ENCODE results near the gene ADAMTS17. TPM values are rescaled to one million over a fixed set of nuclear protein-coding genes. Genes with fewer than 3 reads are reported as not detected.
A peak's percentile ranks its signal among the peaks of the same experiment; 100 is the strongest.

ADAMTS17 gene
- total RNA-seq, 4 donors from 2014 or later, result 4.5 to 11.4 (median 6.6) TPM

DNA sequence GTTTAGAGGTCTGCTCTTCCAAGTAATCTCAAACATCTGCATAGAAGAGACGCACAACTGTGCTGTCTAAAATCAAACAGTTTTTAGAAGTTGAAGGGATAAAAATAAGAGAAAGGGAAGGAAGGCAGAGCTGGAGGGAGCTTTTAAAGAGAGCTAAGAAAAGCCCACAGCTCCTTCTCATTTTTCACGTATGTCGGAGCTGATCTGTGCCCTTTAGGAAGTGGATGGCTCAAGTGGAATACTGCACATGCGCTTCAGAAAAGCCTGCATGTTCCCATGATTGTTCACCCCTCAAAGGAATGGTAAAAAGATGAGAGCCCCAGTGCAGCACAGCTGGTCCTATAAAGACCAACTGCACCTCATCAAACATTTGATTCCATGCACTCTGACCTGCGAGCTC is 207.2 kb downstream of the ADAMTS17 start:
- no peak overlapping the region for H3K4me3 ChIP-seq
- H3K27me3 ChIP-seq, result no peaks in the 10 kb centered on the region
- intact Hi-C loops (cut with DNase I), result no loop called here
- TF ChIP-seq POLR2A (IDR thresholded peaks at IDR 0.05), result no peak
- TF ChIP-seq, protein P1, sequence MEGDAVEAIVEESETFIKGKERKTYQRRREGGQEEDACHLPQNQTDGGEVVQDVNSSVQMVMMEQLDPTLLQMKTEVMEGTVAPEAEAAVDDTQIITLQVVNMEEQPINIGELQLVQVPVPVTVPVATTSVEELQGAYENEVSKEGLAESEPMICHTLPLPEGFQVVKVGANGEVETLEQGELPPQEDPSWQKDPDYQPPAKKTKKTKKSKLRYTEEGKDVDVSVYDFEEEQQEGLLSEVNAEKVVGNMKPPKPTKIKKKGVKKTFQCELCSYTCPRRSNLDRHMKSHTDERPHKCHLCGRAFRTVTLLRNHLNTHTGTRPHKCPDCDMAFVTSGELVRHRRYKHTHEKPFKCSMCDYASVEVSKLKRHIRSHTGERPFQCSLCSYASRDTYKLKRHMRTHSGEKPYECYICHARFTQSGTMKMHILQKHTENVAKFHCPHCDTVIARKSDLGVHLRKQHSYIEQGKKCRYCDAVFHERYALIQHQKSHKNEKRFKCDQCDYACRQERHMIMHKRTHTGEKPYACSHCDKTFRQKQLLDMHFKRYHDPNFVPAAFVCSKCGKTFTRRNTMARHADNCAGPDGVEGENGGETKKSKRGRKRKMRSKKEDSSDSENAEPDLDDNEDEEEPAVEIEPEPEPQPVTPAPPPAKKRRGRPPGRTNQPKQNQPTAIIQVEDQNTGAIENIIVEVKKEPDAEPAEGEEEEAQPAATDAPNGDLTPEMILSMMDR (IDR thresholded peaks at IDR 0.05), result no peak
- H3K36me3 ChIP-seq, result no peaks in the 10 kb centered on the region
- no peak overlapping the region for H3K27ac ChIP-seq
- no peak for DNase-seq
- H3K4me1 ChIP-seq, result no peaks in the 10 kb centered on the region
- 62 to 77% methylated on average over 5 of the region's 5 CpGs for WGBS, 2 donors
- no peaks in the 10 kb centered on the region for H3K9me3 ChIP-seq

DNA sequence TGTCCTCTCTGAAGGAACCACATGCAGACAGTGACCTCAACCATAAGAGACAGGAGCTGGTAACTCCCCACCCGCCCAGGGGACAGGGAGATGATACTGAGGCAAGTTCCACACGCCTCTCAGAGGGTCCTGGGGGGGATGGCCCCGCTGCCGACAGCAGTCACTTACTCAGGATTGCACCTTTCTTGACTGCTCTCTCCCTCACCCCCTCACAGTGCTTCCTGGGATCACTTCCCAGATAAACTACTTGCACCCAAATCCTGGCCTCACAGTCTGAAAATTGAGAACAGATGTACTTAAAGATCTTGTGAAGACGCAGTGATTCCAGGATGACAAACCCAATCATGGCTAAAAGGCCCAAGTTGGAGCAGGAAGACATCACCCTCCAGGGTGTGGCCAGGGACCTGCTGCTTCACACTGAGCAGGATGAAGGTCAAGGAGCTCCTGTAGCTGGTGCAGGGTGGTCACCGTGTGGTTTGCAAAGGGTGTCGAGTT is 207.6 kb downstream of the ADAMTS17 start:
- WGBS, 2 donors, result 47 to 84% methylated on average over 2 to 7 of the region's 7 CpGs
- Histone ChIP-seq H3K36me3 (no peaks in the 10 kb centered on the region), H3K4me1 (no peaks in the 10 kb centered on the region), H3K4me3 (no peak overlapping the region), H3K27me3 (no peaks in the 10 kb centered on the region), H3K27ac (no peak overlapping the region), H3K9me3 (no peaks in the 10 kb centered on the region)
- no peak for TF ChIP-seq POLR2A (IDR thresholded peaks at IDR 0.05)
- TF ChIP-seq, protein P1 (IDR thresholded peaks at IDR 0.05), result no peak
- intact Hi-C loops (cut with DNase I), result no loop called here
- no peak for DNase-seq

DNA sequence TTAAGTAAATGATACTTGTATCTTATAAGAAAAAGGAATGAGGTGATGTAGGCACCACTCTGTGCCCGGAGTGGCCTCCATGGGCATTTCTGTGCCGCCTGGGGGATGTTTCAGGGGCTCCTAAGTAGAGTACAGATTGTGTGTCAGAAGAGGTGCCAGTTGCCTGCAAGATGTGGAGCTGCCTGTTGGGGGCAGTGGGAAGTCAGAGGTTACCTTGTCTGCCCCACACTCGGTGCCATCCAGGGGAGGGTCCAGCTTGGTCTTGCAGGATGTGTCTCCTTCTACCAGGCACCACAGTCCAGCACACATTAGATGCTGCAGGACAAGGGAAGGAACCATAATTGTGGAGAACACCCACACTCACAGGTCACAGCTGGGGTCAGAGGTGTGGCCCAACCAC is 208.8 kb downstream of the ADAMTS17 start:
- Histone ChIP-seq H3K4me1 (no peaks in the 10 kb centered on the region), H3K36me3 (no peaks in the 10 kb centered on the region), H3K4me3 (no peak overlapping the region), H3K9me3 (no peaks in the 10 kb centered on the region), H3K27me3 (no peaks in the 10 kb centered on the region), H3K27ac (no peak overlapping the region)
- 73 to 85% methylated on average over 3 of the region's 3 CpGs for WGBS, 2 donors
- intact Hi-C loops (cut with DNase I), result no loop called here
- DNase-seq, result no peak
- TF ChIP-seq, protein P1 (IDR thresholded peaks at IDR 0.05), result no peak
- TF ChIP-seq POLR2A (IDR thresholded peaks at IDR 0.05), result no peak

DNA sequence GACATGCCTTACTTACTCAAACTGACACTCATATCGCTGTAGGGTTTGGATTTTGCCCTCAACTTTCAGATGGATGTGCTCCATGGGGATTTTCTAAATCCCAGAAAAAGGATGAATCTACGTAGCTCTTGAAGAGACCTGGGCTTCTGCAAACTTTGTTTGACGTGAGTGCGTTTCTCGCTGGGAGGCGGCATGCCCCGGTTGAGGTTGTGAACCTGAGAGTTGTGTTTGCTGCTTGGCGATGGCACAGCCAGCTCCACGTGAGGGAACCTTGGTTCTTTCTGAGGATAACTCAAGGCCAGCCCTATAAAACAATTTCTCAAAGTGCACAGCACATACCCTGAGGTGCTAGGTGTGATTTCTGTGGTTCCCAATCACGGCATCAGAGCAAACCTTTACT is 209.5 kb downstream of the ADAMTS17 start:
- no peaks in the 10 kb centered on the region for H3K36me3 ChIP-seq
- H3K27ac ChIP-seq, result no peak overlapping the region
- intact Hi-C loops (cut with DNase I), result no loop called here
- TF ChIP-seq, protein P1 (IDR thresholded peaks at IDR 0.05), result no peak
- TF ChIP-seq POLR2A (IDR thresholded peaks at IDR 0.05), result no peak
- H3K4me1 ChIP-seq, result no peaks in the 10 kb centered on the region
- H3K4me3 ChIP-seq, result no peak overlapping the region
- DNase-seq, result no peak
- H3K27me3 ChIP-seq, result no peaks in the 10 kb centered on the region
- WGBS, 2 donors, result 82 to 89% methylated on average over 8 of the region's 10 CpGs
- H3K9me3 ChIP-seq, result no peaks in the 10 kb centered on the region

DNA sequence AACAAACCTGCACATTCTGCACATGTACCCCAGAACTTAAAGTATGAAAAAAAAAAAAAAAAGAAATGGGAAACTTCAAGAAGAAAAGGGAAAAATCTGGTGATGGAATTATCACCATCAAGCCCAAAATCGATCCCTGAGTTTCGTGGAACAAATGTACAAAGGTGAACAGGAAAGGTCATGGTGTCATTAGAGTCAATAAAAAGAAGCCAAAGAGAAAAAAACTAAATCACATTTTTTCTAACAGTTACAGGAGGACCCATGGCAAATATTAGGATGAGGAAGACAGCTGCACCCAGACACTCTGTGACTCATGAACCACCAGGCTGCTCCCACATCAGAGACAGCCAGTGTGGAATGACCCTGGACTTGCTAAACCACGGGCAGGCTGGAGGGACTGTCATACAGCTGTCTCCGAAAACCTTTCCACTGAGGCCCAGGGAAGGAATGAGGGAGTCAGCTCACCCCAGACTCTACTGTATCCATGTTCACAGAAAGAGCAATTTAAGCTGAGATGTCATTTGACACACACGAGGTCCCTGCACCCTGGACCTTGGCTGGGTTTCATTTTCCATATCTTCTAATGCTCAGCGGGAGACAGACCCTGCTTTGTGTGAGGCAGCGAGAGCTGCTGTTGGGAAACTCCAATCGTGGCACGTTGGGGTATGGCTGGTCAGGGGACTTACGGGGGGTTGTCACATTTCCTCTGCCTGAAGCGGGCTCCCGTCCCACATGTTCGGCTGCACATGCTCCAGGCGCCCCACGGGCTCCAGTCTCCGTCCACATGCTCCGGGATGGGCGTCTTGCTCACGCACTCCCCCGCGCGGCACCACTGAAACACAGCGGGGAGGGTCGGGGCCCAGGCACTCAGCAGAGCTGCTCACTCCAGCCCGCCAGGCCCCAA is 210.2 kb downstream of the ADAMTS17 start:
- no peaks in the 10 kb centered on the region for H3K9me3 ChIP-seq
- TF ChIP-seq, protein P1 (IDR thresholded peaks at IDR 0.05), result peak in 3 of 6 experiments; percentile 12 to 26 (median 12)
- no peak for TF ChIP-seq POLR2A (IDR thresholded peaks at IDR 0.05)
- no peaks in the 10 kb centered on the region for H3K4me1 ChIP-seq
- peak overlapping the region in 3 of 4 donors; percentile 16 to 35 (median 27) for H3K4me3 ChIP-seq
- H3K27me3 ChIP-seq, result no peaks in the 10 kb centered on the region
- no peak for DNase-seq
- H3K27ac ChIP-seq, result peak overlapping the region in 1 of 4 donors; percentile 21
- 77 to 83% methylated on average over 10 to 16 of the region's 25 CpGs for WGBS, 2 donors
- intact Hi-C loops (cut with DNase I), result no loop called here
- H3K36me3 ChIP-seq, result no peaks in the 10 kb centered on the region
